ENCODE data around the gene TMEM240.

DNA sequence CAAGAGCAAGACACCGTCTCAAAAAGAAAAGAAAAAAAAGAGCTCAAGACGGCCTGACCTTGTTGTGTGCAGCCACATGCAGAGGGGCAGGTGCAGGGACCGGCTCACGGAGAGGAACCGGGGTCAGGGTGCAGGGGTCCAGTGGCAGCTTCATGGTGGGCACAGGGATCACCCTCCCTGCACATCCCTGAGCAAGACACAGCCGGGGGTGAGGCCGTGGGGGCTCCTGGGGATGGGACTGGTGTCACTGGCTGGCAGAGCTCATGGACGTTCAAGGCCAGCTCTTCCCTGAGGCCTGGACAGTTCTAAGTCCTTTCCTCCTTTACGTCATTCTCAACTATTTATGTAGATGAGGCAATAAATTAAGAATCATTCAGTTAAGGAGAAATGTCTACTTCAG, 6.6 kb upstream of the TMEM240 start:
- TF ChIP-seq, protein P1, sequence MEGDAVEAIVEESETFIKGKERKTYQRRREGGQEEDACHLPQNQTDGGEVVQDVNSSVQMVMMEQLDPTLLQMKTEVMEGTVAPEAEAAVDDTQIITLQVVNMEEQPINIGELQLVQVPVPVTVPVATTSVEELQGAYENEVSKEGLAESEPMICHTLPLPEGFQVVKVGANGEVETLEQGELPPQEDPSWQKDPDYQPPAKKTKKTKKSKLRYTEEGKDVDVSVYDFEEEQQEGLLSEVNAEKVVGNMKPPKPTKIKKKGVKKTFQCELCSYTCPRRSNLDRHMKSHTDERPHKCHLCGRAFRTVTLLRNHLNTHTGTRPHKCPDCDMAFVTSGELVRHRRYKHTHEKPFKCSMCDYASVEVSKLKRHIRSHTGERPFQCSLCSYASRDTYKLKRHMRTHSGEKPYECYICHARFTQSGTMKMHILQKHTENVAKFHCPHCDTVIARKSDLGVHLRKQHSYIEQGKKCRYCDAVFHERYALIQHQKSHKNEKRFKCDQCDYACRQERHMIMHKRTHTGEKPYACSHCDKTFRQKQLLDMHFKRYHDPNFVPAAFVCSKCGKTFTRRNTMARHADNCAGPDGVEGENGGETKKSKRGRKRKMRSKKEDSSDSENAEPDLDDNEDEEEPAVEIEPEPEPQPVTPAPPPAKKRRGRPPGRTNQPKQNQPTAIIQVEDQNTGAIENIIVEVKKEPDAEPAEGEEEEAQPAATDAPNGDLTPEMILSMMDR (IDR thresholded peaks at IDR 0.05): no peak
- no peak for TF ChIP-seq POLR2A (IDR thresholded peaks at IDR 0.05)
- no peak for TF ChIP-seq EP300 (IDR thresholded peaks at IDR 0.05)

Data from tibial nerve (tissue), 4 donors.